ENCODE data around the gene CSNK1G2. TPM values are rescaled to one million over a fixed set of nuclear protein-coding genes. Genes with fewer than 3 reads are reported as not detected.

The CSNK1G2 gene
- total and polyA plus RNA-seq, 2 experiments from 2014 or later, result 56.8 to 82.5 TPM

DNA sequence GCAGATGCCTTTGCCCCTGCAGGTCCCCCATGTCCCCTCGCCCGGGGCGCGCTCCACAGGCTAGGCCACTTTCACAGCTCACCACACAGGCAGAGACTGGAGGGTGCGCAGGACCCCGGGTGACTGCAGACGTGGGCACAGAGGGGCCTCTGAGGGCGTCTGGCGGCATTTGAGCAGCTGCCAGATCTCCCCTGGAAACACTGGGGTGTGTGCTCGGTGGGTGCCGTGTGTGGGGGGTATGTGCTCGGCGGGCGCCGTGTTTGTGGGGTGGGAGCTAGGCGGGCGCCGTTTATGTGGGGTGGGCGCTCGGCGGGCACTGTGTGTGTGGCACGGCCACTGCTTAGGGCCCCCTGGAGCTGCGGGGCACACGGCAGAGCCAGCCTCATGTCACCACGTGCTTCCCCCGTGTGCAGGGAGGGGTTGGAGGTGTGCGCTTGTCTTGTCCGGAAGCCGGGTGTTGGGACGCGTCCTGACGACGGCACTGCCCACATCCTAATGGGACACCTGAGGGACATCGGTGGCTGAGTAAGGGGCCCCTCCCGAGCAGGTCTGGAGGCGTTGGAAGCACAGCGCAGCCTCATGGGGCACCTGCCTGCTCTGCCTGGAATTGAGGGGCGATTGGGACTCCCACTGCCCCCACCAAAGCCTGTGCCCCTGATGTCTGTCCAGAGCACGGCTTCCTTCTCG lies 16.7 kb downstream of the CSNK1G2 start:
- H3K9me2 ChIP-seq (replicated peaks; ENCODE audit: insufficient read depth), result no peaks in the 10 kb centered on the region
- WGBS (ENCODE audit: low lambda C conversion rate, missing lambda C conversion rate), result 96% methylated on average over 34 of the region's 40 CpGs
- H4K20me1 ChIP-seq (ENCODE audit: insufficient read depth, poor library complexity, severe bottlenecking), result peaks cover 56% of the 10 kb centered on the region
- no peak overlapping the region for H2AFZ ChIP-seq
- no peaks in the 10 kb centered on the region for H3K36me3 ChIP-seq (replicated peaks; ENCODE audit: insufficient read depth, low read depth)
- H3K4me2 ChIP-seq, result no peak overlapping the region
- no peak overlapping the region for H3K27ac ChIP-seq
- H3K9me3 ChIP-seq (ENCODE audit: low read depth), result no peaks in the 10 kb centered on the region
- no peaks in the 10 kb centered on the region for H3K27me3 ChIP-seq
- TF ChIP-seq EZH2phosphoT487 (IDR thresholded peaks at IDR 0.05; ENCODE audit: low read depth, severe bottlenecking, unreplicated experiment), result no peak
- no peak for TF ChIP-seq EZH2 (IDR thresholded peaks at IDR 0.05; ENCODE audit: borderline replicate concordance)
- no peak for TF ChIP-seq CTCF (IDR thresholded peaks at IDR 0.05; ENCODE audit: poor library complexity)
- no peak for DNase-seq (ENCODE audit: low spot score)
- no peak overlapping the region for H3K4me3 ChIP-seq
- no peaks in the 10 kb centered on the region for H3K4me1 ChIP-seq (ENCODE audit: insufficient read depth)
- peaks cover 68% of the 10 kb centered on the region for H3K79me2 ChIP-seq

DNA sequence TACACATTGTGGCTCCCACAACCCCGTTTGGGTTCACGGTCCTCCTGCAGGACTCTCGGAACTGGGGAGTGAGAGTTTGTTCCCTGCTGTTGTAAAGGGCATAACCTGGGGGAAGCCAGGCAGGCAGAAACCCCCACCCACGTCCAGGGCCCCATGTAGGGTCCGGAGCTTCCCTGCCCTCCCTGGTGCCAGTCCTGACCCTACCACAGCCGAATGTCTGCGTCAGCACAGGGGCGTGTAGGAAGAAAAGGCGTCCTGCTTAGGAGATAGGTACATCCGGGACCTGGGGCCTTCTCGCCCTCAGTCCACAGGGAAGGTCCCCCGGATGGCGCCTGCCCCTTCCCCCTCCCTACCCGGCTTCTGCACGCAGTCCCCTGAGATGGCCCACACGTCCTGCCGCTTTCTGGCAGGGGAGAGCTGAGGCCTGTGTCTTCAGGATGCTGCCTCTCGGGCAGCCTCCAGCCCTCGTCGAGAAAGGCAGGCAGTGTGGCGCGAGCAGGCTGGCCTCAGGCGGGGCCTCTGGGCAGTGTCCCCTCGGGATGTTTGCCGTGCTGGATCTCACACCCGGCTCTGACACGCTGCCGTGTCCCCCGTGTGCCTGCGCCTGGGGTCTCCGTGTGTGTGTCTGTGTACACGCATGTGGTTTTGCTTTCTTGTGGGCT lies 19.1 kb downstream of the CSNK1G2 start:
- WGBS (ENCODE audit: low lambda C conversion rate, missing lambda C conversion rate), result 97% methylated on average over 32 of the region's 32 CpGs
- Histone ChIP-seq H3K27ac (no peak overlapping the region), H3K9me3 (ENCODE audit: low read depth) (no peaks in the 10 kb centered on the region), H3K27me3 (no peaks in the 10 kb centered on the region), H3K4me2 (no peak overlapping the region), H3K4me1 (ENCODE audit: insufficient read depth) (no peaks in the 10 kb centered on the region), H3K9me2 (replicated peaks; ENCODE audit: insufficient read depth) (no peaks in the 10 kb centered on the region), H3K79me2 (peaks cover 51% of the 10 kb centered on the region), H4K20me1 (ENCODE audit: insufficient read depth, poor library complexity, severe bottlenecking) (peaks cover 43% of the 10 kb centered on the region), H3K36me3 (replicated peaks; ENCODE audit: insufficient read depth, low read depth) (no peaks in the 10 kb centered on the region), H2AFZ (no peak overlapping the region), H3K4me3 (no peak overlapping the region)
- DNase-seq (ENCODE audit: low spot score), result no peak
- TF ChIP-seq CTCF (IDR thresholded peaks at IDR 0.05; ENCODE audit: poor library complexity), result no peak
- TF ChIP-seq EZH2 (IDR thresholded peaks at IDR 0.05; ENCODE audit: borderline replicate concordance), result no peak
- no peak for TF ChIP-seq EZH2phosphoT487 (IDR thresholded peaks at IDR 0.05; ENCODE audit: low read depth, severe bottlenecking, unreplicated experiment)

DNA sequence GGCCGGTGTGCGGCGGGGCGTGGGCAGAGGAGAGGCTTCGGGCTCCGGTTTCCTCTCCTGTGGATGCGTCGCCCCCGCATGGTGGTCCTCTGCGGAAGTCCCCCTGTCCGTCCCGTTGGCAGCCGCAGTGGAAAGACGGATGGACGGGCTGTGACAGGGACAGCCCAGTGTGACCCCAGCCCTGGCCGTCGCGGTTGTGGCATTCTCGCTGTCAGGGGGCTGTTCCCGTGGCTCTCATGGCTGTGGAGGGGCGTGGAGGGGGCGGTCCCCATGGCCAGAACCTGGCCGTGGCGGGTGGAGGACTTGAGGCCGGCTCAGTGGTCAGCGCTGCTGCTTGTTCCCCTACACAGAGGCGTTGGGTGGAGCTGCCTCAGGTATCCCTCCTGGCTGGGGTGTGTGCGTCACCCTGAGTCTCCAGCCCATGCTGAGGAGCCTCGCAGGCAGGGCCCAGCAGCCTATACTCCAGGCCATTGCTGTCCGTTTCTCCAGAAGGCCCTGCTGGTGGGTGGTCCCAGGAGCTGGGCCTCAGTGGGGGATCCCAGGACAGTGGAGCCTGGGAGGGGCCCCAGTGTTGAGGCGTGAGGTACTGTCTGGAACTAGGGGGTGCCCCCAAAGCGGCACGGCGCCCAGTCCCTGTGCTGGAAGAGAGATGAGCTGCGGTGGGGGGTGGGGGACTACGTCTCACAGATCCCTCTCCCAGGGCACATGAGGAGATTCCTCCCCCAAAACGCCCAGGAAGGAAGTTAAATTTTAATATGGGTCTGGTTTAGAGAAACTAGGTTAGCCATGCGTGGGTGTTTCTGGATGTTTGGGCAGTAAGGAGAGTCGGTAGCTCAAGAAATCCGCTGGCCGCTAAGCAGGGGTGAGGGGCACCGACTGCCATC lies 20.3 kb downstream of the CSNK1G2 start:
- H3K4me2 ChIP-seq, result no peak overlapping the region
- TF ChIP-seq EZH2phosphoT487 (IDR thresholded peaks at IDR 0.05; ENCODE audit: low read depth, severe bottlenecking, unreplicated experiment) (no peak), EZH2 (IDR thresholded peaks at IDR 0.05; ENCODE audit: borderline replicate concordance) (no peak), CTCF (IDR thresholded peaks at IDR 0.05; ENCODE audit: poor library complexity) (no peak)
- no peak overlapping the region for H2AFZ ChIP-seq
- peaks cover 52% of the 10 kb centered on the region for H3K79me2 ChIP-seq
- DNase-seq (ENCODE audit: low spot score), result no peak
- H3K4me1 ChIP-seq (ENCODE audit: insufficient read depth), result no peaks in the 10 kb centered on the region
- H4K20me1 ChIP-seq (ENCODE audit: insufficient read depth, poor library complexity, severe bottlenecking), result peaks cover 37% of the 10 kb centered on the region
- no peaks in the 10 kb centered on the region for H3K9me3 ChIP-seq (ENCODE audit: low read depth)
- H3K36me3 ChIP-seq (replicated peaks; ENCODE audit: insufficient read depth, low read depth), result no peaks in the 10 kb centered on the region
- H3K27me3 ChIP-seq, result no peaks in the 10 kb centered on the region
- no peak overlapping the region for H3K4me3 ChIP-seq
- WGBS (ENCODE audit: low lambda C conversion rate, missing lambda C conversion rate), result 93% methylated on average over 40 of the region's 42 CpGs
- H3K27ac ChIP-seq, result no peak overlapping the region
- H3K9me2 ChIP-seq (replicated peaks; ENCODE audit: insufficient read depth), result no peaks in the 10 kb centered on the region

All from hepatocyte (in vitro differentiated cells).